Measurements from ENCODE around the gene EXO1.

DNA sequence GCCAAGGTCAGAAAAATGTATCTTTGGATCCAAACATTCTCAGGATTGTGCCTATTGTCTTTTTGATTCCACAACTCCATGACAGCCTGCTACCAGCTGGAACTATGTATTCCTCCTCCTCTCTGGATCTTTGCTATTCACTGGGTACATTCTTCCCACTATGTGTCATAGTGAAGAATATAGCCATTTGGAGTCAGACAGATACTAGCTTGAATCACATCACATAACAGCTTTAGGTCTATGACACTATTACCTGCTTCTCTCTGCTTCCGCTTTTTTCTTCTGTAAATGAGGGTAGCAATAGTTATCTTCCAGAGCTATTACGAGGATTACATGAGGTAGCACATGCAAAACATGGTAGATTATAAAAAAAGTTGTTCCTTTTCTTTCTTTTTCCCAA, 5.4 kb upstream of the EXO1 start:
- TF ChIP-seq, protein P1, sequence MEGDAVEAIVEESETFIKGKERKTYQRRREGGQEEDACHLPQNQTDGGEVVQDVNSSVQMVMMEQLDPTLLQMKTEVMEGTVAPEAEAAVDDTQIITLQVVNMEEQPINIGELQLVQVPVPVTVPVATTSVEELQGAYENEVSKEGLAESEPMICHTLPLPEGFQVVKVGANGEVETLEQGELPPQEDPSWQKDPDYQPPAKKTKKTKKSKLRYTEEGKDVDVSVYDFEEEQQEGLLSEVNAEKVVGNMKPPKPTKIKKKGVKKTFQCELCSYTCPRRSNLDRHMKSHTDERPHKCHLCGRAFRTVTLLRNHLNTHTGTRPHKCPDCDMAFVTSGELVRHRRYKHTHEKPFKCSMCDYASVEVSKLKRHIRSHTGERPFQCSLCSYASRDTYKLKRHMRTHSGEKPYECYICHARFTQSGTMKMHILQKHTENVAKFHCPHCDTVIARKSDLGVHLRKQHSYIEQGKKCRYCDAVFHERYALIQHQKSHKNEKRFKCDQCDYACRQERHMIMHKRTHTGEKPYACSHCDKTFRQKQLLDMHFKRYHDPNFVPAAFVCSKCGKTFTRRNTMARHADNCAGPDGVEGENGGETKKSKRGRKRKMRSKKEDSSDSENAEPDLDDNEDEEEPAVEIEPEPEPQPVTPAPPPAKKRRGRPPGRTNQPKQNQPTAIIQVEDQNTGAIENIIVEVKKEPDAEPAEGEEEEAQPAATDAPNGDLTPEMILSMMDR (IDR thresholded peaks at IDR 0.05) = no peak
- TF ChIP-seq EP300 (IDR thresholded peaks at IDR 0.05) = no peak

All from upper lobe of left lung (tissue), 4 donors.